Left renal cortex interstitium (tissue), 4 donors: ENCODE results near the gene AMT. TPM values are rescaled to one million over a fixed set of nuclear protein-coding genes. Genes with fewer than 3 reads are reported as not detected.
A peak's percentile ranks its signal among the peaks of the same experiment; 100 is the strongest.
"Not testable (repeated sequence)": the region's sequence is repeated elsewhere in the genome, so short reads cannot be mapped to it uniquely, and the experiment has no call there.

Source experiments
- DNase-seq, 4 donors: peaks; one replicate each; pipeline ENCODE4 v3.0.0-alpha.2; 2013; ENCODE audit warnings: low read depth in 4 of 4, low spot score in 2 of 4, missing footprints in 1 of 4
- polyA plus RNA-seq, 4 donors: library from polyadenylated mRNA; unstranded; fragments of 120-200 nt; gene quantifications; one replicate each; pipeline ENCODE4 v1.2.1, GENCODE V29; 2013; ENCODE audit not compliant: insufficient read length in 4 of 4

Gene AMT
- polyA plus RNA-seq, 4 donors: 32.4 to 47.9 (median 39.4) TPM

- no peak for DNase-seq
Observed at GRCh38 chr3:49427586-49427985, 5.3 kb upstream of the AMT start.

GRCh38 chr3:49424816-49425215 lies 2.5 kb upstream of the AMT start:
- DNase-seq: no peak

GRCh38 chr3:49421890-49422378 lies 339 bp downstream of the AMT start:
- DNase-seq: no peak

GRCh38 chr3:49417516-49418120 lies 4.7 kb downstream of the AMT start:
- no peak for DNase-seq

GRCh38 chr3:49416867-49417266 lies 5.4 kb downstream of the AMT start:
- no peak for DNase-seq

GRCh38 chr3:49415931-49416601 lies 6.2 kb downstream of the AMT start:
- no peak for DNase-seq

- no peak for DNase-seq
Observed at GRCh38 chr3:49414753-49415152, 7.5 kb downstream of the AMT start.

GRCh38 chr3:49413338-49413734 lies 8.9 kb downstream of the AMT start:
- no peak for DNase-seq

GRCh38 chr3:49412632-49413337 lies 9.5 kb downstream of the AMT start:
- DNase-seq: no peak

- peak; percentile 97 to 99 (median 99) for DNase-seq
Observed at GRCh38 chr3:49411968-49412631, 10.2 kb downstream of the AMT start, which contains the start of the genes RHOA and TCTA. Gene RHOA (minus strand): TSS chr3:49411976. CDS start chr3:49375589, 36,387 bp downstream. Gene TCTA (plus strand): TSS chr3:49412423. CDS start chr3:49412427, 4 bp downstream.

GRCh38 chr3:49411535-49411967 lies 10.7 kb downstream of the AMT start:
- DNase-seq: no peak

- no peak for DNase-seq
Observed at GRCh38 chr3:49410846-49411534, 11.3 kb downstream of the AMT start.

GRCh38 chr3:49410066-49410845 lies 12.0 kb downstream of the AMT start:
- DNase-seq: no peak

- DNase-seq: no peak
Observed at GRCh38 chr3:49406571-49407565, 15.4 kb downstream of the AMT start.

- not testable (repeated sequence) for DNase-seq
Observed at GRCh38 chr3:49405570-49405969, 16.7 kb downstream of the AMT start.

GRCh38 chr3:49403891-49404290 lies 18.4 kb downstream of the AMT start:
- DNase-seq: no peak

GRCh38 chr3:49401766-49402165 lies 20.5 kb downstream of the AMT start:
- DNase-seq: no peak

- no peak for DNase-seq
Observed at GRCh38 chr3:49399461-49399860, 22.8 kb downstream of the AMT start.
